GM15510 (cell line): Measurements from ENCODE around the gene CASZ1.

ENCODE experiments used
- POLR2A ChIP-seq: IDR thresholded peaks from 3 replicates; pipeline ENCODE4 v1.6.1; 2011; ENCODE audit warnings: borderline replicate concordance; ENCODE audit not compliant: insufficient read length; ENCODE audit errors: extremely low read depth

Gene CASZ1

DNA sequence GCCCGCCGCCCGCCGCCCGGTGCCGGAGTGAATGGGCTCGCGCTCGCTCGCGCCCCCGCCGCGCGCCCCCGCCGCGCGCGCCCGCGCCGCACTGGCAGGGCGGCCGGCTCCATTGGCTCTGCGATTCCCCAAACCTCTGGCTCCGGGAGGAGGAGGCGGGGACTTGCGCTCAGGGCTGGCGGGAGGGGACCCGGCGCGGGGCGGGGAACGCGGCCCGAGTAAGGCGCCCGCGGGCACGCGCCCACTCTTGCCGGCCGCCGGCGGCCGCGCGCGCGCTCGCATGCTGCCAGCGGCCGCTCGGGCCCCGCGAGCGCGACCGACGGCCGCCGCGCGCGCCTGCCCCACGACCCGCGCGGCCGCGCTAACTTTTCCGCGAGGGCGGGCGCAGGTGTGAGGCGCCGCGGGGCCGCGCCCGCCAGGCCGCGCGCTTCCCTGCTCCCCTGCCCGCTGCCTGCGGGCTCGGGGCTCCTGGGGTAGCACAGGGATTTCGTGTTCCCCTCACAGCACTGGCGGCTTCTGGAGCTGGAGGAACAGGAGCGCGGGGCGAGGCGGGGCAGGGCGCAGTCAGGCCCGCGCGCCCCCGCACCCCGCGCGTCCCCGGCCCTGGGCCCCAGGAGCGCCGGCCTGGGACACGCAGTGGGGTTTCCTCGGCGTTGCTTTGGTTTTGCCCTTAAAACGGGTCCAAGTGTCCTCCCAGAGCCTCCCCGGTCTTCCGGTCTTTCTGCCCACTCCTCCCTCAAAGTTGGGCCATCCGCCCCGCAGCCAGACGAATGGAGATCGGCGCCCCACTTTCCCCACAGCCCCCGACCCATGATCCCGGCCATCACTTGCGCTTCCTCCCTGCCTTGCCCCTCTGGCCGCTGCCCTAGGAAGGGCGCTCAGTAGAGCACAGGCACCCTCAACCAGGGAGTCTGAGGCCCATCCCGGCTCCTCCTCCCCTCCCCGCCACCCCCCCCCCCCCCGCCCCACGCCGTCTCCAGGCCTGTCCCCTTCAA, 101.5 kb downstream of the CASZ1 start:
- no peak for TF ChIP-seq POLR2A

GRCh38 chr1:10694274-10694632, 102.2 kb downstream of the CASZ1 start:
- no peak for TF ChIP-seq POLR2A

DNA sequence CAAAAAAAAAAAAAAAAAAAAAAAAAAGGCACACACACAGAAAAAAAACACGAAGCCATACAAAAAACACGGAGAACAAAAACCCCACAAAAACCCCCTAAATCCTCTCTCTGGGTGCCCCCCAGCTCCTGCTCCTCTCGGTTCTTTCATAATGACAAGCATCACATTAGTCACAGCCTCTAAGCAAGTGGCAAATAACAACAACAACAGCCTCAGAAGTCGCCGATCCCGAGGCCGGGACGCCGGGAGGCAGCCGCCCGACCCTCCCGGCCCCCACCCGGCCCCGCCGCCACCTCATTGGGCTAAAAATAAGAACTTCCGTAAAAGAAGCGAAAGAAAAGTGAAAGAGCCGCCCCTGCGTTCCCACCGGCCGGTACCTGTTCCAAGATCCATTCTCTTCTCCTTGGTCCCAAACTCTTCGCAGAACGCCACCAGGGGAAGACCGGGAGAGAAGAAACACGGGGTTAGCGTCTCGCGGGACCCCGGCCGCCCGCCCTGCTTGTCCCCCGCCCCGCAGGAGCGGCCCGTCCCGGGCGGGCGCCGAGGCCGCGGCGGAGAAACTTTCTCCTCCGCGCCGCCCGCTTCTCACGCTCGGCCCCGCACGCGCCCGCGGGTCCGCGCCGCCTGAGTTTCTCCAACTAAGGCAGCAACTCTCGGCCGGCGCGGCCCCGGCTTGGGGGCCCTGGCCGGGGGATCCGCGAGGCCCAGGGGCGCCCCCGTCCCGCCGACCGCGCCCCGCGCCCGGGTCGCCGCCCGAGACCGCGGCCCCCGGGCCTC, 102.8 kb downstream of the CASZ1 start:
- no peak for TF ChIP-seq POLR2A

DNA sequence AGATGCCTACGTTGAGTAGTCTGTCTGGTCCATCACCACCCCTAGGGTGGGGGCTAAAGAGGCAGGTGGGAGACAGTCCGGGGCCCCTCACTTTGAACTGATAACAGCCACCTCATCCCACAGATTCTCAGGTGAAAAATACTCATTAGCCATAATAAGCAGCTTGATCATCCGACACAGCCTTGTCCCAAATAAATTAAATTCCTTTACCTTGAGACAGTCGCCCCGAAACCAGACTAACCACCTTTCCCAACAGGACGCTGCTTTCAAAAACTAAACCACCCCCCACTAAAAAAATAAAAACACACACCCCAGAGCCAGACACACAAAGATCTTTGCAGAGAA, 103.3 kb downstream of the CASZ1 start:
- TF ChIP-seq POLR2A = no peak

- no peak for TF ChIP-seq POLR2A
Measured at GRCh38 chr1:10692401-10693021, 103.9 kb downstream of the CASZ1 start.

DNA sequence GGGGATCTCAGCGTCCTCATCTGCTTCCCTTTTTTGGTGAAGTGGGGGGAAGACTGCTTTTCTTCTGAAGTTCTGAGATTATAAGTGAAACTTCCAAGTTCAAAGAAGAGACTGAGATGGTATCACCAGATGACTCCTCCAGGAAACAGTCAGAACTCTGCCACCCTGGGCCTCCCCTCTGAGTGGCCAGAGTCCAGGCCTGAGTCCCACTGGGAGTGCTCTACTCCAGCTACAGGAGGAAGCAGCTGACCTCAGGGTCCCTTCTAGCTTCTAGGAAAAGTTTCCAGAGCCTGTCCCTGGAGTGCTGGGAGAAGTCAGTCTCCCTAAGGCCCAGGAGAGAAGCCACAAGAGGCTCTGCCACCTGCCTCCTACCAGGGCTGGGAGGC, 104.7 kb downstream of the CASZ1 start:
- no peak for TF ChIP-seq POLR2A

GRCh38 chr1:10691075-10691739, 105.2 kb downstream of the CASZ1 start:
- no peak for TF ChIP-seq POLR2A

- TF ChIP-seq POLR2A = no peak
Measured at GRCh38 chr1:10690484-10690883, 106.0 kb downstream of the CASZ1 start.

- no peak for TF ChIP-seq POLR2A
Measured at GRCh38 chr1:10688409-10688786, 108.0 kb downstream of the CASZ1 start.

DNA sequence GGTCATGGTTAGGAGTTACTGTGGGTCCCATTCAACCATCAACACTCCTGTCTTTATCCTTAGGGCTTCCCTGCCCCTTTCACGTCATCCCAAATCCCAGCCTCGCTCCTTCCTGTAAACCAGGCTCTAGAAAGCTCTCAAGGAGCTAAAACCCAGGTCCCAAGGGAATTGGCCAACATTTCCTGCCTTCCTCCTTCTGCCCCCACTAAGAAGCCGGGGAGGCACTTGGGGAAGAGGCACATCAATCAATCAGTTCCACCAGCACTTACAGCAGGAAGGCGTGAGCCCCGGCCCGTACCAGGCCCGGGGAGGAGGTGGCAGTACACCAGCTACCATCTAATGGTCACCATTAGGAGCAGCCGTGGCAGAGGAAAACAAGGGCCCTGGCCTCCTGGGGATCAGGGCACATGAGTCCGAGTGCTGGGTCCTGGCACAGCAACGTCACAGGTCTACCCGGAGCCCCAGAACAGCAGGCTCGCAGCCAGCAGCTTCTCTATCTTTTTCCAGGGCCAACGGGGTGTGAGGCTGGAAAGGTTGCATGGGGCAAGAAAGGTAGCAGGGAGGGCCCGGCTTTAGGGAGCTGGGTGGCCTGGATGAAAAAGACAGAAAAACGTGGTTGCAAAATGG, 108.6 kb downstream of the CASZ1 start:
- no peak for TF ChIP-seq POLR2A

GRCh38 chr1:10687251-10687651, 109.2 kb downstream of the CASZ1 start:
- no peak for TF ChIP-seq POLR2A

DNA sequence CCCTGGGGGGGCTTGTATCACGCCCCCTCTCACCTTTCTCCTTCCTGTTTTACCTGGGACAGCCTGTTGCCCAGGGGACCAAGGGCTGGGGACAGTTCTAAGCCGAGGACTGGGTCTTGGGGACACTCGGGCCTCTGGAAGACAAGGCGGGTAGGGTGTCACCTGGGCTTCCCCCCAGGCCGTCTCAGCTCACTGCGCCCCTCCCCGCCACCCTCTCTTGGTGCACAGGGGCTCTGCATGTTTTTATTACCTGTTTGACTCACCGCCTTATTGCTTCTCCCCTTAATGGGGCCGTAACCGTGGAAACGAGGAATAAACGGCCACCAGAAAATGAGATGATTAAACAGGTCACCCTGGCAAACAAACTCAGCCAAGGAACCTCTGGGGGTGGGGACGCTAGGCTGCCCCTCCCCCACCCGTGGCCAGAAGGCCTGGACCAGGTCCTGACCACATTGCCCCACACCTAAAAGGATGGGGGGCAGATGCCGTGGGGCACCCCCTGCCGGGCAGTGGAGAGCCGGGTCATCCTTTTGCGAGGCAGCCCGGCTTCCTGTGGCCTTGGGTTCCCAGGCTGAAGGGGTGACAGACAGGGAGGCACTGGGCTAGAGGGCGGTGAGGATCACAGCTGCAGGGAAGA, 109.9 kb downstream of the CASZ1 start:
- TF ChIP-seq POLR2A = no peak

DNA sequence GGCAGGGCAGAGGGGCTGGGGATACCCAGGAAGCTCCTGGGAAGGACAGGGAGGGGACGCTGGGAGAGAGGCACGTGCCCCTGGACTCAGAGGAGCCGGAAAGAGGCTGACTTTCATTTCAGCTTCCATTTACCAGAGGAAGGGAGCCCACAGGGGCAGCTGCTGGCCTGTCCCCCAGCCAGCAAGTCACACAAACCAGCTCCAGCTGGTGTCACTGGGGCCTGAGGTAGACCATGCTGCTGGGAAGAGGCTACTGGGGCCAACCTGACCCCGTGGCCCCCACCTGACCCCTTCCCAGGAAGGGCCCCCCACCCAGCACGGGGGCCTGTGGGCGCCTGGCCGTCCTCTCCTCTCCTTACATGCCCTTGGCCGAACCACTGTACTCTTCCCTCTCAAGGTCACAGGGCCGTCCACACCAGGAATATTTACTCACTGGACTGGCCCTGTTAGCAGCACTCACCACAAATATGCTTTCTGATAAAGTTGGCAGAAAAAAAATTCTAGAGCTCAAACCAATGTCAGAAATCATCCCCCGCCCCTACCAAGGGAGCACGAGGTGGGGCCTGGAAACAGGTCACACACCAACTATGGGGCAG, 110.5 kb downstream of the CASZ1 start:
- no peak for TF ChIP-seq POLR2A

- no peak for TF ChIP-seq POLR2A
Measured at GRCh38 chr1:10685196-10685807, 111.1 kb downstream of the CASZ1 start.

DNA sequence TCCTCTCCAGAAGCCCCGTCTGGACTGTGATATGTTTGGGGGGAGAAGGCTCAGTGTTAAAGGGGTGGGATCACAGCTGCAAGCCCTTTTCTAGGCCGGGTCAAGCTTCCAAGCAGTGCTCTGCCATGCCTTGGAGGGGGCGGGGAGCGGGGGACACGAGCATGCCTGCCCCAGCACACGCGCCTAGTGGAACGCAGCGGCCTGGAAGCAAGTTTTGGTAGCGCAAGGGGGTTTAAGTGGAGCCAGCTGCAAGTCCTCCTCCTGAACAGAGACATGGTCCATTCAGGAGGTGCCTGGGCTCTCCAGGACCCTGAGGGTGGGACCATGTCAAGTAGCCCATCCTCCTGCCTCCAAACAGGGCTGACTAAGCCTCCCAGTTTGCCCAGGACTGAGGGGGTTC, 112.2 kb downstream of the CASZ1 start:
- no peak for TF ChIP-seq POLR2A
